ENCODE data around the gene ATG16L1.

- TF ChIP-seq CTCF (IDR thresholded peaks at IDR 0.05; ENCODE audit: low read length) (no peak), EZH2 (IDR thresholded peaks at IDR 0.05; ENCODE audit: borderline replicate concordance, low read length) (no peak)
Measured at GRCh38 chr2:233290051-233290845, 38.8 kb downstream of the ATG16L1 start.

All from OCI-LY1 (cell line).